ES-I3 (cell line): ENCODE measurements around the gene DLEU7.

ENCODE experiments used
- H3K36me3 ChIP-seq: 2 replicates; pipeline ENCODE4 v1.6.1; 2013; ENCODE audit warnings: mild to moderate bottlenecking, low read length, control low read depth, moderate library complexity; ENCODE audit not compliant: insufficient read depth
- H3K4me1 ChIP-seq: 2 replicates; pipeline ENCODE4 v1.6.1; 2013; ENCODE audit warnings: mild to moderate bottlenecking, control low read depth, low read length; ENCODE audit not compliant: insufficient read depth
- H3K9ac ChIP-seq: 2 replicates; pipeline ENCODE4 v1.6.1; 2013; ENCODE audit warnings: low read depth, mild to moderate bottlenecking, low read length, moderate library complexity
- H3K9me3 ChIP-seq: 2 replicates; pipeline ENCODE4 v1.6.1; 2013; ENCODE audit warnings: mild to moderate bottlenecking, low read length, moderate library complexity; ENCODE audit not compliant: control insufficient read depth, insufficient read depth

Gene DLEU7

GRCh38 chr13:50793026-50793425 lies 50.5 kb downstream of the DLEU7 start:
- no peaks in the 10 kb centered on the region for H3K4me1 ChIP-seq
- no peaks in the 10 kb centered on the region for H3K36me3 ChIP-seq
- H3K9me3 ChIP-seq = no peaks in the 10 kb centered on the region
- H3K9ac ChIP-seq = no peak overlapping the region

DNA sequence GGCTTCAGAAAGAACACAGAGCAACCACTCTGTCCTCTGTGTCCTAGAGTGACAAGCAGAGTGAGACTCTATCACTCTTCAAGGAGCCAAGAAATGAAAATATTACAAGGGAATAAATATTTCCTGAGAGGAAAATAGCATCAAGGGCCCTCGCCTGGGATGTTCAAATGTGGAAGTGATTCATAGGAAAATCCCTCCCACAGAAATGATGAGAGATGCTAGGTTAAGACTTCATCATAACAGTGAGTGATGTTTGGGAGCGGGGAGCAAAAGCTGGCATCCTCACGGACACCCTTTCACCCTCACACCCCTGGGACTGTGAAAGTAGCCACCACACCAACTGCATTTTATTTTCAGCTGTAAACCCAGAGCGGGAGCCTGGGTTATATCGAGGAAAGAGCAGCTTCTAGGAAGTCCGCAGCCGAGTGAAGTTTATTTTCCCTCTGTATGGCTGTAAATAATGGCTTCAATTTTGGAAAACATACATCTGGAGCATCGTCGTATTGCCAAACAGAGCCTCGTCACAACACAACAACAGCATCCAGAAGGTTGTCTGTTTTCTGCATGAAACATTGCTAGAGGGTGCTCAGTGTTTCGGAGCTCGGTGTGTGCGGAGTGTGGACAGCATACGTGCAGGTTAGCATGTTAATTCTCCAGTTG lies 54.8 kb downstream of the DLEU7 start:
- H3K9me3 ChIP-seq = no peaks in the 10 kb centered on the region
- peaks cover 11% of the 10 kb centered on the region for H3K4me1 ChIP-seq
- no peak overlapping the region for H3K9ac ChIP-seq
- H3K36me3 ChIP-seq = no peaks in the 10 kb centered on the region

DNA sequence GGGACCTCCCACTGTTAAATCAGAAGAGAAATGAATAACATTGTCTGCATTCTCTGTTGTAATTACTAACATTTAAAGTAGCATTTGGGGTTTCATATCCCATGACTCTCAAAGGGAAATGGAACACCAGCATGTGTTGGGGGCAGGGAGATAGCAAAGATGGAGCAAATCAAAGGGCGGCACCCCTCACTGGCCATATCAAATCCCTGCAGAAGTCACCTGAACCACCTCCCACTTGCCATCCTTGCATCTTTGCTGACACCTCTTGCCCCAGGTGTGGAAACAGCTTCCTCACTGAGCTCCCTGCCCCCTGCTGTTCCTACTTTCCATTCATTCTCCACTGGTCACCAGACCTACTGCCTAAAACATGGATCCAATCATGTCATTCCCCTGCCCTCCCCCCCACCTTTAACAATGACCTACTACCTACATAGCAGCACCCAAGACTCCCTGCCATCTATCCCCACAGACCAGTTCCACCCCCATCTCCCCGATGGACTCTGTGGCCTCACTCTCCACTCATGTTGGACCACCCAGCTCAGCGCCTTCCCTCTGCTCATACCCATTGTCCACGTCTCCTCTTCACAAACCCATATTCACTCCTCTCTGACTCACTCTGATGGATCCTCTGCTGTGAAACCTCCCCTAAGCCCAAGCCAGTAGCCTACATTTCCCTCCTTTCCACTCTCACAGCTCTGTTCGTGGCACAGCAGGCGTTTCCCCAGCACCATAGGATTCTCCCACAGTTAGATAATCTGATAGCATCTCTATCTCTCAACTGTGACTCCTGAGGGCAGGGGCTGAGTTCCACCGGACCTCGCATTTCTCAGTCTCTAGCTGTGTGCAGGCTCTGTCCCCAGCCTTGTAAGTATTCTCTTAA lies 55.9 kb downstream of the DLEU7 start:
- Histone ChIP-seq H3K4me1 (peaks cover 11% of the 10 kb centered on the region), H3K36me3 (no peaks in the 10 kb centered on the region), H3K9ac (no peak overlapping the region), H3K9me3 (no peaks in the 10 kb centered on the region)

DNA sequence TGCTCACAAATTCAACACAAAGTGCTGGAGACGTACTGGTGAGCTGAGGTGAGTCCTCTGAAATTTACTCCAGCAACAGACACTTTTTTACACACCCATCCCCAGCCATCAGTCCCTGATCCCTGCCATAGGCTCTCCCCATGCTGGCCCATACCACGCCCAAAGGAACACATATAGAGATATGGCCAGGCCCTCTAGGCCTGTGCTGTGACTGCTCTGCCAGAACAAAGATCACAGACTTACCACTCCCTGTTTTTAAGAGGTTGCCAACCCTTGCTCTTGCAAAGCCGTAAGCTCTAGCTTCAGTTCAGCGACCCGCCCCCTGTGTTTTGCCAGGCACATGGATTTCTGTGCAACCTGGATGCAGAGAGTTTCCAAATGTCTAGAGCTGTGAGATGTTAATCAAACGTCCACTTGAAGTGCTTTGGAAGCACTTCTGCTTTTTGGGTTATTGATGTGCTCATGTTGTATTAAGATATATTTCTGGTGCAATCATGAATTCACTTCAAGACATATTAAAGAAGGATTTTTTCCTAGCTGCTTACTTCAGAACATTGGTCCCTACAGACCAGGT lies 59.7 kb downstream of the DLEU7 start:
- Histone ChIP-seq H3K9me3 (no peaks in the 10 kb centered on the region), H3K9ac (no peak overlapping the region), H3K36me3 (no peaks in the 10 kb centered on the region), H3K4me1 (peaks cover 11% of the 10 kb centered on the region)

DNA sequence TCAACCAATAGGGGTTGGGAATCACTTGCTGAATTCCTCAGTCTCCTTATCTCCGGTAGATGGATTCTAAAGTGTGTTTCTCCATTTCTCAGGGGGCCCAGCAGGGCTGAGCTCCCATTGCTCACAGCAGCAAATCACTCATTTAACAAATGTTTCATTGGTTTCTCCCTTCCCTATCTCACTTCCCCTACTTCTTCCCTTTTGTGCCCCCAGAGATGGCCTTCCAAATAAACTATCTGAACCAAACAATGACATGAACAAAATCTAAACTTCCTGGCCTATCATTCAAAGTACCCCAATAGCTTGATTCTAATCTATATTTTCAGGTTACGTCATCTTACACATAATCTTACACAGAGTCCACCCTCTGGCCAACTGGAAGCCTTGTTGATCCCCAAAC lies 60.4 kb downstream of the DLEU7 start:
- peaks cover 11% of the 10 kb centered on the region for H3K4me1 ChIP-seq
- H3K9me3 ChIP-seq = no peaks in the 10 kb centered on the region
- no peak overlapping the region for H3K9ac ChIP-seq
- H3K36me3 ChIP-seq = no peaks in the 10 kb centered on the region

DNA sequence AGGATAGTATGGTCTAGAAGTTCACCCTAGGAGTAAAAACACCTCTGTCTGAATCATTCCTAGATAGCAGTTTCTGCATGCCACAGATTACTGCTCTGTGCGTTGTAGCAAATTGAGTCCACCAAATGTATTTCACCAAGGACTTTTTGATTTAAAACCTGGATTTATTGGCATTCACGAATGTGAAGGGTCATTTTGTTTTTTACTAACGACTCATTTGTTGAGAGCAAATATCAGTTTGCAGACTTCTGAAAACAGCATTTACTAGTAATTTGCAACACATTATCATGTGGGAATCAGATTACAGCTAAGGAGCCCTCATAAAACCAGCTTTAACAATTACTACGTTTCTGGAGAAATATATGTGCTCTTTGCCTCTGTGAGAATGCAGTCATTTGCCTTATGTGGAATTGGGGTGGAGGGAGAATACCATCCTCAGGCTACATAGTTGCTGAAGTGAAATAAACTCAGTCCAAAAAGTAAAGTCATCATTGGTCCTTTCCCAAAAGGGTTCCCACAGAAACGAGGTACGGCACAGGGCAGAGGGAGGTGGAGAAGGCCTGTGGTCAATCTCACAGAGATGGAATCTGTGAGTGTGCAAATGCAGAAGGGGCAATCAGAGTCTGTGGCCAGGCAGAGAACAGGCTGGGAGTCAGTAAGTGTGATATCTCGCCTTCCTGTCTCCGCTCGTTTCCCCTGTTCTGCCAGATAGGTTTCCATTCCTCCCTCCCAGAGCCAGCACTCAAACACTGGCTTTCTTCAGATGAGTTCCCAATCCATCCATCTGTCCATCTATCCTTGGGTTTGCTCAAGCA lies 63.1 kb downstream of the DLEU7 start:
- no peaks in the 10 kb centered on the region for H3K9me3 ChIP-seq
- H3K36me3 ChIP-seq = no peaks in the 10 kb centered on the region
- H3K9ac ChIP-seq = no peak overlapping the region
- no peaks in the 10 kb centered on the region for H3K4me1 ChIP-seq

- no peaks in the 10 kb centered on the region for H3K36me3 ChIP-seq
- no peak overlapping the region for H3K9ac ChIP-seq
- H3K4me1 ChIP-seq = no peaks in the 10 kb centered on the region
- H3K9me3 ChIP-seq = peaks cover 3% of the 10 kb centered on the region; the same call in 1 of the 2 replicates
Observed at GRCh38 chr13:50779443-50780200, 63.9 kb downstream of the DLEU7 start.
